ENCODE measurements around the gene DNAH17. TPM values are rescaled to one million over a fixed set of nuclear protein-coding genes. Genes with fewer than 3 reads are reported as not detected.

The DNAH17 gene
- total RNA-seq, 4 donors from 2014 or later = under 0.01 TPM; not detected in 2

- peaks cover 0 to 3% of the 10 kb centered on the region in 2 donors for H3K27me3 ChIP-seq
- DNase-seq (ENCODE audit: low spot score in 2 of 2) = no peak
- H3K36me3 ChIP-seq = no peaks in the 10 kb centered on the region
- no peaks in the 10 kb centered on the region for H3K9me3 ChIP-seq
- WGBS, 2 donors = 87 to 91% methylated on average over 19 of the region's 19 CpGs
- H3K4me3 ChIP-seq = no peak overlapping the region
- H3K4me1 ChIP-seq = no peaks in the 10 kb centered on the region
- TF ChIP-seq EP300 (IDR thresholded peaks at IDR 0.05) (no peak), POLR2A (IDR thresholded peaks at IDR 0.05) (no peak), CTCF (IDR thresholded peaks at IDR 0.05) (no peak)
- no peak overlapping the region for H3K27ac ChIP-seq
Measured at GRCh38 chr17:78532922-78533640, 44.1 kb downstream of the DNAH17 start.

GRCh38 chr17:78532311-78532710 lies 44.9 kb downstream of the DNAH17 start:
- H3K9me3 ChIP-seq = no peaks in the 10 kb centered on the region
- no peak for TF ChIP-seq POLR2A (IDR thresholded peaks at IDR 0.05)
- no peak for TF ChIP-seq EP300 (IDR thresholded peaks at IDR 0.05)
- no peak for TF ChIP-seq CTCF (IDR thresholded peaks at IDR 0.05)
- no peak overlapping the region for H3K27ac ChIP-seq
- H3K27me3 ChIP-seq = peaks cover 0 to 3% of the 10 kb centered on the region in 2 donors
- no peaks in the 10 kb centered on the region for H3K4me1 ChIP-seq
- 77 to 95% methylated on average over 5 of the region's 5 CpGs for WGBS, 2 donors
- H3K4me3 ChIP-seq = no peak overlapping the region
- DNase-seq (ENCODE audit: low spot score in 2 of 2) = no peak
- no peaks in the 10 kb centered on the region for H3K36me3 ChIP-seq

- Histone ChIP-seq H3K4me1 (no peaks in the 10 kb centered on the region), H3K27ac (no peak overlapping the region), H3K36me3 (no peaks in the 10 kb centered on the region), H3K9me3 (no peaks in the 10 kb centered on the region), H3K27me3 (peaks cover 0 to 3% of the 10 kb centered on the region in 2 donors), H3K4me3 (no peak overlapping the region)
- WGBS, 2 donors = 43 to 68% methylated on average over 2 of the region's 2 CpGs
- TF ChIP-seq EP300 (IDR thresholded peaks at IDR 0.05) = no peak
- TF ChIP-seq CTCF (IDR thresholded peaks at IDR 0.05) = no peak
- TF ChIP-seq POLR2A (IDR thresholded peaks at IDR 0.05) = no peak
- no peak for DNase-seq (ENCODE audit: low spot score in 2 of 2)
Measured at GRCh38 chr17:78530675-78531074, 46.5 kb downstream of the DNAH17 start.

- Histone ChIP-seq H3K27me3 (peaks cover 0 to 3% of the 10 kb centered on the region in 2 donors), H3K4me3 (no peak overlapping the region), H3K4me1 (no peaks in the 10 kb centered on the region), H3K9me3 (no peaks in the 10 kb centered on the region), H3K36me3 (no peaks in the 10 kb centered on the region), H3K27ac (no peak overlapping the region)
- no peak for TF ChIP-seq EP300 (IDR thresholded peaks at IDR 0.05)
- DNase-seq (ENCODE audit: low spot score in 2 of 2) = no peak
- WGBS, 2 donors = 76 to 85% methylated on average over 14 to 26 of the region's 29 CpGs
Measured at GRCh38 chr17:78529871-78530670, 47.1 kb downstream of the DNAH17 start.

- no peak for TF ChIP-seq CTCF (IDR thresholded peaks at IDR 0.05)
- no peak for TF ChIP-seq POLR2A (IDR thresholded peaks at IDR 0.05)
- no peak for TF ChIP-seq EP300 (IDR thresholded peaks at IDR 0.05)
- no peak for DNase-seq (ENCODE audit: low spot score in 2 of 2)
- no peaks in the 10 kb centered on the region for H3K4me1 ChIP-seq
Measured at GRCh38 chr17:78529251-78529650, 47.9 kb downstream of the DNAH17 start.

More at GRCh38 chr17:78529251-78529650, 47.9 kb downstream of the DNAH17 start:
- Histone ChIP-seq H3K4me3 (no peak overlapping the region), H3K27ac (no peak overlapping the region), H3K36me3 (no peaks in the 10 kb centered on the region), H3K9me3 (no peaks in the 10 kb centered on the region), H3K27me3 (no peaks in the 10 kb centered on the region)
- WGBS, 2 donors = 86 to 91% methylated on average over 11 of the region's 11 CpGs
